Stimulated activated CD4-positive, alpha-beta T cell treated with anti-CD3 and anti-CD28 coated beads, TNF-alpha, amount 100 ng/mL, for 1 hour (primary cell): ENCODE results near the gene ACTRT2.

ENCODE experiments used
- DNase-seq, 3 donors: peaks; one replicate each; pipeline ENCODE4 v3.0.0-alpha.2; 2020; ENCODE audit warnings: low read depth in 3 of 3, low spot score in 1 of 3

ACTRT2 gene

GRCh38 chr1:3002349-3003038, 18.8 kb upstream of the ACTRT2 start:
- no peak for DNase-seq

- DNase-seq, result no peak
Measured at GRCh38 chr1:3003039-3003940, 18.0 kb upstream of the ACTRT2 start.

- DNase-seq, result no peak
Measured at GRCh38 chr1:3003941-3004270, 17.4 kb upstream of the ACTRT2 start.

GRCh38 chr1:3004285-3005205, 16.7 kb upstream of the ACTRT2 start:
- DNase-seq, result no peak

- no peak for DNase-seq
Measured at GRCh38 chr1:3005771-3006170, 15.5 kb upstream of the ACTRT2 start.

- no peak for DNase-seq
Measured at GRCh38 chr1:3007298-3008147, 13.7 kb upstream of the ACTRT2 start.

- DNase-seq, result no peak
Measured at GRCh38 chr1:3009021-3009420, 12.2 kb upstream of the ACTRT2 start.

- DNase-seq, result no peak
Measured at GRCh38 chr1:3009556-3009955, 11.7 kb upstream of the ACTRT2 start.

GRCh38 chr1:3011127-3011526, 10.1 kb upstream of the ACTRT2 start:
- no peak for DNase-seq

- no peak for DNase-seq
Measured at GRCh38 chr1:3011631-3012455, 9.4 kb upstream of the ACTRT2 start.

- peak in 1 of 3 donors; percentile 59 for DNase-seq
Measured at GRCh38 chr1:3012456-3013291, 8.6 kb upstream of the ACTRT2 start.

GRCh38 chr1:3013371-3014049, 7.8 kb upstream of the ACTRT2 start:
- DNase-seq, result no peak

- DNase-seq, result no peak
Measured at GRCh38 chr1:3014050-3014440, 7.2 kb upstream of the ACTRT2 start.

GRCh38 chr1:3014443-3015268, 6.6 kb upstream of the ACTRT2 start:
- no peak for DNase-seq

- no peak for DNase-seq
Measured at GRCh38 chr1:3015269-3015635, 6.0 kb upstream of the ACTRT2 start.

- DNase-seq, result no peak
Measured at GRCh38 chr1:3015744-3016143, 5.5 kb upstream of the ACTRT2 start.

GRCh38 chr1:3016641-3017439, 4.4 kb upstream of the ACTRT2 start:
- DNase-seq, result no peak
